GM21528 (cell line): ENCODE data around the gene C21orf91.

Experiments
- ATAC-seq: cut with Tn5 transposase; IDR thresholded peaks from one replicate; pipeline ENCODE4 v1.9.1; 2021; ENCODE audit warnings: mild to moderate bottlenecking, moderate library complexity; ENCODE audit not compliant: unreplicated experiment, low FRiP score

C21orf91 gene

GRCh38 chr21:17819114-17819876 lies at the start of gene C21orf91:
TSS of gene C21orf91 (minus strand) at chr21:17819356. CDS start at chr21:17818318, 1,038 bp downstream.
- ATAC-seq = peak; percentile 88

- no peak for ATAC-seq
Observed at GRCh38 chr21:17866590-17866989, 47.4 kb upstream of the C21orf91 start.

DNA sequence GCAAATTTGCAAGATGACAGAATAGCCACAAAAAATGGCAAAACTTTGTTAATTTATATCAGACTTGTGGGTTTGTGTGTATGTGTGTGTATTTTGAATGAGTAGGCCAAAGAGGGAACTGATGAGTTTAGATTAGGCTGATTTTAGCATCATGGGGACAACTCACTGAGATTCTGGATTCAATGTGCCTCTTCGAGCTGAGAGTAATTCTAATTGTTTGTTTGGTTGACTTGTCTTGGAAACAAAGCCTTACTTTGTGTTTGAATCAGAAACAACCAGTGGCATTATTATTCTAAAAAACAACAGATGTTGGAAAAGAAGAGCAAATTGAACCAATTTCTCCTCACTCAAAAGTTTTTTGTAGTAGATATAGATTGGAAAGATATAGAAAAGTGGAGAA lies 40.5 kb upstream of the C21orf91 start:
- no peak for ATAC-seq

DNA sequence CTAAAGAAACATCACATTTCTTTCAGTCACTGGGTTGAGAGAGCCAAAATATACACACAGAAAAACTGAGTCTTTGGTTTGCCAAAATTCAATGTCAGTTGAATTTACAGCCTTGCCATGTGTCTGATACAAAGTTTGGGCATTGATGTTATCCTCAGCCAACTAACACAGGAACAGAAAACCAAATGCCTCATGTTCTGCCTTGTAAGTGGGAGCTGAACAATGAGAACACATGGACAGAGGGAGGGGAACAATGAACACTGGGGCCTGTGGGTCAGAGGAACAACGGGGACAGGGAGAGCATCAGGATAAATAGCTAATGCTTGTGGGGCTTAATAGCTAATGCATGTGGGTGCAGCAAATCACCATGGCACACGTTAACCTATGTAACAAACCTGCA lies 39.6 kb upstream of the C21orf91 start:
- no peak for ATAC-seq

DNA sequence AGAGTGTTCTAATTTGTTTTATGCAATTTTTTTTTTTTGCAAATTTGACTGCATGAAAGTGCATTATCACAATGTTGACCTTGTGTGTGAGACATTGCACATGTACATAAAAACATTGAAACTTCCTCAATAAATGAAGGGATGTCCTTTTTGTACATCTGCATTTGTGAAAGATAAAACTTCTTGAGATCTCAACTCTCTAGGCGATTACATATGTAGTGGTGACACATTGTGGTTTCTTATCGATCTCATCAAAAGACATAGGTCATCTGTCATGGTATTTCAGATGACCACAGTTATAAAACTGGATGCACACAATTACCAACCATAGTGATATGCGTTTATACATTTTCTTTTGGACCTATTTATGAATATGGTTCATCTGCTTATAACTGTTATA lies 35.6 kb upstream of the C21orf91 start:
- no peak for ATAC-seq

GRCh38 chr21:17853393-17854275 lies 34.5 kb upstream of the C21orf91 start:
- no peak for ATAC-seq

- peak; percentile 88 for ATAC-seq
Observed at GRCh38 chr21:17848228-17848627, 29.1 kb upstream of the C21orf91 start.

- no peak for ATAC-seq
Observed at GRCh38 chr21:17841103-17841502, 21.9 kb upstream of the C21orf91 start.

DNA sequence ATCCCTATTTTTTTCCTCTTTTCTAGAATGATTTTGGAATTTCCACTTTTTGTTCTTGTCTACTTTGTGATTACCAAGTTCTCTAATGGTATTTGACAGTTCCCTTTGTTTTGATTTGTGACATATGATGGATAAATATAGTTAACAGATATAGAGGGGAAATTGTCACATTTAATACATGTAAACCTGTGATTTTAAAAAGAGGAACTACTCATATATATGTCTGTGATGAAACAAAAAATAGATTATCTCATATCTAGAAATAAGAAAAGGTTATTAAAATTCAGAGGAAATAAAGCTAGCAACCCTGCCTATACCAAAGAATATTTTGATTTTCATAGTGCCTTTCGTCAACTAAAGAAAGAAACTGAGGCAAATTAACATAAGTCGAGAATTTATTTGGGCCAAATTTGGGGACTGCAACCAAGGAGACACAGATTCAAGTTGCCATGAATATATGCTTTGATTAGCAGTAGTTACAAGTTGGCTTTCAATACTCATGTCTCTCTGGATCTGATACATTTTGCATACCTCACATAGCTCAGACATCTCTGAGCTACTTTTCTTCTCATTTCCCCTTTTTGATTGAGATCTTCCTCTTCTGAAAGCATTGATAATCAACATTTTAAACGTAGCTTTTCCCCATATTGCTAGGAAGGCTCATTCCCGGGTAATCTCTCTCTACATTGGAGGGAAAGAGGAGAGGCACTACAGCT lies 15.6 kb upstream of the C21orf91 start:
- ATAC-seq = no peak

GRCh38 chr21:17829472-17829871 lies 10.3 kb upstream of the C21orf91 start:
- ATAC-seq = no peak

DNA sequence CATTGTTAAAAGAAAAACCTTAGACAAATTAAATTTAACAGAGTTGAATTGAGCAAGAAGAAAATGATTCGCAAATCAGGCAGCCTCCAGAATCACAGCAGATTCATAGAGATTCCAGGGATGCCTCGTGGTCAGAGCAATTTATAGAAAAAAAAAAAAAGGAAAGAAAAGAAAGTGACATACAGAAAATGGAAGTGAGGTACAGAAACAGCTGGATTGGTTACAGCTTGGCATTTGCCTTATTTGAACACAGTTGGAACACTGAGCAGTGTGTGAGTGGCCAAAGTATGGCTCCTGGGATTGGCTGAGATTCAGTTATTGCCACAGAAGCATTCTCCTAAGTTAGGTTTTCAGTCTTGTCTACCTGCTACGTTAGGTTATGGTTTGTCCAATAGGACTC lies 9.1 kb upstream of the C21orf91 start:
- no peak for ATAC-seq

DNA sequence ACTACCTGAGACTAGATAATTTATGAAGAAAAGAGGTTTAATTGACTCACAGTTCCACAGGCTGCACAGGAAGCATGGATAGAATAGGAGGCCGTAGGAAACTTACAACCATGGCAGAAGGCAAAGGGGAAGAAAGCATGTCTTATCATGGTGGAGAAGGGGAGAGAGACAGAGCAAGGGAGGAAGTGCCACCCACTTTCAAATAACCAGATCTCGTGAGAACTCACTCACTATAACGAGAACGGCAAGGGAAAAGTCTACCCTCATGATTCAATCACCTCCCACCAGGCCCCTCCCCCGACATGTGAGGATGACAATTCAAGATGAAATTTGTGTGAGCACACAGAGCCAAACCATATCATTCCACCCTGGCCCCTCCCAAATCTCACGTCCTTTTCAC lies 4.7 kb upstream of the C21orf91 start:
- no peak for ATAC-seq

- no peak for ATAC-seq
Observed at GRCh38 chr21:17821121-17821520, 2.0 kb upstream of the C21orf91 start.

DNA sequence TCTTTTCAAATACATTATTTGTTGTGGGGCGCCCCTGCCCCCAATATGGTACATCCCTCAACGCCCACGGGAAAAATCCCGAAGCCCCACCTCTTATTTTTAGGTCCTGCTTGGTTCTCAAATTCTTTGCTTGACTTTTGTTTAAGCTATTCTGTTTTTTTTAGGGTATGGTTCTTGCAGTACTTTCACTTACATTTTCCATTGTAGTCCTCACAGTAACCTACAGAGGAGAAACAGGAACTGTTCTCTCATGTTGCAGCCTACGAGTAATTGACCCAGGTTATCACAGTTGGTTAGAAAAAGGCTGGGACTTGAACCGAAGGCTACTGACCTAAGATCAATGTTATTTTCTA lies 697 bp upstream of the C21orf91 start:
- ATAC-seq = peak; percentile 68

DNA sequence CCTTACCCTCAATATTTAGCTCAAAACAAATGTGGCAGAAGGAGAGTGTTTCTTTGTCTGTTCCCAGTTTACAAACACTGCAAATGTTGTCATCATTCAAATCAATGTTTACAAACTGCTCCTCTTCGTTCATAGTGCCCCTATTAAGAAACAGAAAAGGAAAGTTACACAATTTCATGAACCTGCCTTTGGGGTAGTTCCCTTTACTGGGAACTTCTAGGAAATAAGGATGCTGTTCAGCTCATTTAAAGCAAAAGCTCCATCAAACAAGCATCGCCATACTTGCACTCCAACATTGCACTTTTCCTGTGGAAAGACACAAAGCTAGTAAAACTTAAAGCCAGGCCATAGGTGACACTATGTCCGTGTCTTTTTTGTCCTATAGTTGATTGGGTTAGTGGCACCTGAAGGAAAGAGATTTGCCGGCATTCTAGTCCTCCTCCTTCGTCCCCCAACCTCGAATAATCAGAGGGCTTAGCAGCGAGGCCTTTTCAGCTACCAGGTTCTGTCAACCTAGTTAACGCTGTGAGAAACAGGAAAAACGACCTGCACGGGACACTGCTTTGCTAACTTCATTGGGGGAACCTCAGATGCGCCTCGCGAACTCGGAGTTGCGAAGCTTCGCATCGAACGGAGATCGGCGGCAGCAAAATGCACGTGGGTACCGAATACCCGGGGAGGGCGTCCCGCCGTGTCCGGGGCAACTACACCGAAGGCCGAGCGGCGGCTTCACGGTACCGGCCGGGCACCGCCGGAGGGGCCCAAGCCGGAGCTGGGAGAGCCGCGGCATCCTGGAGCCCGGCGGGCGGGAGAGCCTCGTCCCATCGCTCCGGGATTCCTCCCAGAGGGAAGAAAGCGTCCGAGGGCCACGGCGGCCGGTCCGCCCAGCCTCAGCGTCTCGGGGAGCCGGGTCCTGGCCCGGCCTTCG lies 706 bp downstream of the C21orf91 start:
- ATAC-seq = peak; percentile 31

DNA sequence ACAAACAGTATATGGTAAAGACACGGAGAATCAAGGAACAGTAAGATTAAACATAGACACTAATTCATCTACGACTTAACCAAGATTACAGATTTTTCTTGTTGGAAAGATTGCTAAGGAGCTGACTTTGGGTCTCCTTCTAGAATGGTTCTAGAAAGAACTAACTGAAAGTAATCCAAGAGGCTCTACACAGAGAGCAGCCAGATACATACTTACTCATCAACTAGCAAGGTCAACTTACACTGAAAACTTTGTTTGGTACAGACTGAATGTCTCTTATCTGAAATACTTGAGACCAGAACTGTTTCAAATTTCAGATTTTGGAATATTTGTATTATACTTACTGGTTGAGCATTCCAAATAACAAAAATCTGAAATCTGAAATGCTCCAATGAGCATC lies 5.8 kb downstream of the C21orf91 start:
- ATAC-seq = no peak

- no peak for ATAC-seq
Observed at GRCh38 chr21:17805966-17806365, 13.2 kb downstream of the C21orf91 start.

- ATAC-seq = no peak
Observed at GRCh38 chr21:17803536-17803935, 15.6 kb downstream of the C21orf91 start.

DNA sequence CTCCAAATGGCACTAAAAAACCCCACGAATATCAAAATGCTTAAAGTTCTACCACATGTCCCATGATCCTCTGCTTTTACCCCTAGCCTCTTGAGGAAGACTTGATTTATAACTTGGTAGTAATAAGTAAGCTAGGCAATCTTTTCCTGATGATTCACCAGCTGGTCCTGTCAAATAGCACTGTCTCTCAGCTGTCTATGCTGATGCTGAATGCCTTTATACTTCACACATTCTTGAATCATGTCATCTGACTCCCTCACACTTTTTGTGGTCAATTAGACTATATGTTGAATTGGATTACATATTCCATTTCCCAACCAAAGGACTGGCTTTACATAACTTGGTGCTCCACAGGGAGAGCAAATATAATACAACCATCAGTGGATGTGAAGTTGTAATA lies 16.6 kb downstream of the C21orf91 start:
- no peak for ATAC-seq
